ENCODE measurements around the gene SEMA3C. TPM values are rescaled to one million over a fixed set of nuclear protein-coding genes. Genes with fewer than 3 reads are reported as not detected.

Gene SEMA3C
- polyA plus RNA-seq, 1 donor from 2014 or later, result 386 TPM

- H3K79me2 ChIP-seq (replicated peaks; ENCODE audit: insufficient read depth, low read length), result no peaks in the 10 kb centered on the region
- no peak overlapping the region for H3K27ac ChIP-seq (ENCODE audit: low read length)
- no peaks in the 10 kb centered on the region for H3K36me3 ChIP-seq (ENCODE audit: insufficient read depth, low read length)
- H3K9me2 ChIP-seq (ENCODE audit: insufficient read depth, low read length), result no peaks in the 10 kb centered on the region
- H3K9me3 ChIP-seq (ENCODE audit: low read length), result no peaks in the 10 kb centered on the region
- H2AFZ ChIP-seq (ENCODE audit: low read depth, low read length), result no peak overlapping the region
- TF ChIP-seq RAD21 (conservative IDR thresholded peaks at IDR 0.05), result no peak
- TF ChIP-seq POLR2AphosphoS5 (IDR thresholded peaks at IDR 0.05), result no peak
- no peak for TF ChIP-seq SMC3 (conservative IDR thresholded peaks at IDR 0.05; ENCODE audit: poor library complexity)
- TF ChIP-seq TAF1 (IDR thresholded peaks at IDR 0.05; ENCODE audit: low read depth), result no peak
- no peak for TF ChIP-seq REST (IDR thresholded peaks at IDR 0.05; ENCODE audit: borderline replicate concordance)
- no peak for TF ChIP-seq EP300 (conservative IDR thresholded peaks at IDR 0.05; ENCODE audit: poor library complexity, severe bottlenecking)
- TF ChIP-seq, protein P1, sequence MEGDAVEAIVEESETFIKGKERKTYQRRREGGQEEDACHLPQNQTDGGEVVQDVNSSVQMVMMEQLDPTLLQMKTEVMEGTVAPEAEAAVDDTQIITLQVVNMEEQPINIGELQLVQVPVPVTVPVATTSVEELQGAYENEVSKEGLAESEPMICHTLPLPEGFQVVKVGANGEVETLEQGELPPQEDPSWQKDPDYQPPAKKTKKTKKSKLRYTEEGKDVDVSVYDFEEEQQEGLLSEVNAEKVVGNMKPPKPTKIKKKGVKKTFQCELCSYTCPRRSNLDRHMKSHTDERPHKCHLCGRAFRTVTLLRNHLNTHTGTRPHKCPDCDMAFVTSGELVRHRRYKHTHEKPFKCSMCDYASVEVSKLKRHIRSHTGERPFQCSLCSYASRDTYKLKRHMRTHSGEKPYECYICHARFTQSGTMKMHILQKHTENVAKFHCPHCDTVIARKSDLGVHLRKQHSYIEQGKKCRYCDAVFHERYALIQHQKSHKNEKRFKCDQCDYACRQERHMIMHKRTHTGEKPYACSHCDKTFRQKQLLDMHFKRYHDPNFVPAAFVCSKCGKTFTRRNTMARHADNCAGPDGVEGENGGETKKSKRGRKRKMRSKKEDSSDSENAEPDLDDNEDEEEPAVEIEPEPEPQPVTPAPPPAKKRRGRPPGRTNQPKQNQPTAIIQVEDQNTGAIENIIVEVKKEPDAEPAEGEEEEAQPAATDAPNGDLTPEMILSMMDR (IDR thresholded peaks at IDR 0.05; ENCODE audit: poor library complexity, severe bottlenecking), result no peak
- no peak for TF ChIP-seq EZH2 (IDR thresholded peaks at IDR 0.05; ENCODE audit: borderline replicate concordance, insufficient read depth, low read length, poor library complexity, severe bottlenecking)
- no peak overlapping the region for H3K4me3 ChIP-seq (ENCODE audit: low read length)
- no peaks in the 10 kb centered on the region for H3K27me3 ChIP-seq (ENCODE audit: insufficient read depth, low read depth, low read length)
- H3K9ac ChIP-seq (ENCODE audit: low read length), result no peak overlapping the region
- no peak overlapping the region for H3K4me2 ChIP-seq (ENCODE audit: low read length)
- no peaks in the 10 kb centered on the region for H4K20me1 ChIP-seq (ENCODE audit: insufficient read depth)
- no peaks in the 10 kb centered on the region for H3F3A ChIP-seq (ENCODE audit: insufficient read depth, low read length, poor library complexity, severe bottlenecking)
Observed at GRCh38 chr7:80726666-80727065, 192.2 kb downstream of the SEMA3C start.

DNA sequence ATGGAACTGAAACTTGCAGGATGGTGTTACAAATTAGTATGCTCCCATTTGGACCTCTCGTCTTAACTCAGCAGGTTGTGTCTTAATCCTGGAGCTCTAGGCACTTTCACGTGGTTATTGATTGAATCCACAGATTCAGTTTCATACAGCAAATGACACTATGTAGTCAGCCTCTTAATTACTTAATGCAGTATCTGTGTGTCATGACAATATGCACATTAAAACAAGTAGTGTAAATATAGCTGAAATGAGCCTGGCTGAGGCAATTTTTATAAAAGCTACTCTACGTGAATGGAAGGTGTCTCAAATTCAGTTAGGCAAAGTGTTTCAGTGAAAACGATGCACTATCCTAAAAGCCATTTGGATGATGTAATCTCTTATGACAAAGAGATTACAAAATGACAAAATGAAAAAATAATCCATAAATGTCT is 193.7 kb downstream of the SEMA3C start:
- Histone ChIP-seq H3K9ac (ENCODE audit: low read length) (no peak overlapping the region), H3K79me2 (replicated peaks; ENCODE audit: insufficient read depth, low read length) (no peaks in the 10 kb centered on the region), H3K36me3 (ENCODE audit: insufficient read depth, low read length) (no peaks in the 10 kb centered on the region), H3K27ac (ENCODE audit: low read length) (no peak overlapping the region), H4K20me1 (ENCODE audit: insufficient read depth) (no peaks in the 10 kb centered on the region), H3K27me3 (ENCODE audit: insufficient read depth, low read depth, low read length) (no peaks in the 10 kb centered on the region), H3K4me2 (ENCODE audit: low read length) (no peak overlapping the region), H2AFZ (ENCODE audit: low read depth, low read length) (no peak overlapping the region), H3F3A (ENCODE audit: insufficient read depth, low read length, poor library complexity, severe bottlenecking) (no peaks in the 10 kb centered on the region), H3K9me2 (ENCODE audit: insufficient read depth, low read length) (no peaks in the 10 kb centered on the region), H3K4me3 (ENCODE audit: low read length) (no peak overlapping the region), H3K9me3 (ENCODE audit: low read length) (no peaks in the 10 kb centered on the region)
- TF ChIP-seq REST (IDR thresholded peaks at IDR 0.05; ENCODE audit: borderline replicate concordance) (no peak), RAD21 (conservative IDR thresholded peaks at IDR 0.05) (no peak)

All from neural cell (in vitro differentiated cells).